ENCODE data around the gene CHRNA4.

CHRNA4 gene

GRCh38 chr20:63318391-63319163 is 42.6 kb downstream of the CHRNA4 start:
- no peak for DNase-seq

GRCh38 chr20:63317601-63318291 is 43.4 kb downstream of the CHRNA4 start:
- DNase-seq: peak in 1 of 3 experiments; percentile 20

GRCh38 chr20:63317061-63317460 is 44.1 kb downstream of the CHRNA4 start:
- DNase-seq: no peak

- DNase-seq: no peak
These were observed 44.6 kb downstream of the CHRNA4 start for GRCh38 chr20:63316502-63316921.

- no peak for DNase-seq
These were observed 45.2 kb downstream of the CHRNA4 start for GRCh38 chr20:63315731-63316491.

GRCh38 chr20:63315240-63315689 is 45.9 kb downstream of the CHRNA4 start:
- no peak for DNase-seq

GRCh38 chr20:63314566-63315239 is 46.4 kb downstream of the CHRNA4 start:
- DNase-seq: no peak

GRCh38 chr20:63314015-63314471 is 47.1 kb downstream of the CHRNA4 start:
- DNase-seq: no peak

- DNase-seq: no peak
These were observed 47.7 kb downstream of the CHRNA4 start for GRCh38 chr20:63313349-63314014.

- no peak for DNase-seq
These were observed 48.3 kb downstream of the CHRNA4 start for GRCh38 chr20:63312690-63313348.

GRCh38 chr20:63312273-63312672 is 48.9 kb downstream of the CHRNA4 start:
- no peak for DNase-seq

GRCh38 chr20:63311833-63312243 is 49.3 kb downstream of the CHRNA4 start:
- DNase-seq: no peak

GRCh38 chr20:63311186-63311832 is 49.8 kb downstream of the CHRNA4 start:
- no peak for DNase-seq

GRCh38 chr20:63310265-63310991 is 50.7 kb downstream of the CHRNA4 start:
- peak in 2 of 3 experiments; percentile 22 to 34 for DNase-seq

GRCh38 chr20:63309261-63310071 is 51.7 kb downstream of the CHRNA4 start:
- DNase-seq: peak; percentile 21 to 80 (median 76)

- peak in 1 of 3 experiments; percentile 37 for DNase-seq
These were observed 52.8 kb downstream of the CHRNA4 start for GRCh38 chr20:63308218-63308911.

GRCh38 chr20:63307538-63308217 is 53.5 kb downstream of the CHRNA4 start:
- no peak for DNase-seq
